GM21723 (cell line): ENCODE measurements around the gene LTF.
"Not testable (repeated sequence)": the region's sequence is repeated elsewhere in the genome, so short reads cannot be mapped to it uniquely, and the experiment has no call there.

Source experiments
- ATAC-seq: cut with Tn5 transposase; IDR thresholded peaks from one replicate; pipeline ENCODE4 v1.9.1; 2021; ENCODE audit warnings: mild to moderate bottlenecking, moderate library complexity; ENCODE audit not compliant: unreplicated experiment

LTF gene

GRCh38 chr3:46447228-46447985 lies 17.3 kb downstream of the LTF start:
- ATAC-seq: no peak

DNA sequence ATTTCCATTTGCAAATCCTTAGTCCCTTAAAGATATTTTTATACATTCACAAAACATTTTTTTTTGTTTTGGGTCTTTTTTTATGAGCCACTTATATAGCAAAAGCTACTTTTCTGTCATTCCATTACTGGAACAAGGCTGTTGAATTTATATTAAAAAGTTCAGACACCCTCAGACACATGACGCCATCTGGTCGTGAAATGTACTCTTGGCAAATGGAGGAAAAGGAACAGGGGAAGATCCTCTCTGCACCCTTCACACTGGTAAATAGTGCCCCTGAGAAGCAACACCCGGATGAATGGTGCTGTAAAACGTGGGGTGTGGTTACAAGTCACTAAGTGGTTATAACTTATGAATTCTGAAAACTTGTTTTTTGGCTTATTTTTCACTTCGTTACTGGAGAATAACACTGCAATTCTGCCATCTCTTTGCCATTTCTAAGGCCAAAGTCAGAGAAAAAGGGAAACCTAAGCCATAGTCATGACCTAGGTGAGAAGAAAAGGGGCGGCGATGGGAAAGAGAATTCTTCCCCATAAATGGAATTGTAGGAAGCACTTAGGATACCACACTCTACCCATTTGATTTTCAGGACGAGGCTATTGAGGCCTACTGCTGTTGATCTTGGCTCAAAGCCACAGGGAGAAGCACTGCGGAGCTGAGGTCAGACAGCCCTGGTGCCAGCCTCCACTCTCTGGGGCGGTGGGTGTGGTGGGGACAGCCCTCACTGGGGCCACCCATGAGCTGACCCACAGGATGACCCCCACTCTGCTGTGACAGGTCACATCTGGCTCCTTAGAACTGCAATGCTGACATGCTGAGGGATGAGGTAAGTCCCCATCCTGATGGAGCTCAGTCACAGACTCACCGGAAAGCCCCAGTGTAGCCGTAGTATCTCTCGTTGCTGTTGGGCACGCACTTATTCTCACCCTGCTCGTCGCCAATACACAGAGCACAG lies 21.9 kb downstream of the LTF start:
- no peak for ATAC-seq

GRCh38 chr3:46440531-46441294 lies 24.0 kb downstream of the LTF start:
- ATAC-seq: peak; percentile 73

- ATAC-seq: no peak
Observed at GRCh38 chr3:46438831-46439230, 25.9 kb downstream of the LTF start.

GRCh38 chr3:46435081-46435726 lies 29.5 kb downstream of the LTF start:
- no peak for ATAC-seq

DNA sequence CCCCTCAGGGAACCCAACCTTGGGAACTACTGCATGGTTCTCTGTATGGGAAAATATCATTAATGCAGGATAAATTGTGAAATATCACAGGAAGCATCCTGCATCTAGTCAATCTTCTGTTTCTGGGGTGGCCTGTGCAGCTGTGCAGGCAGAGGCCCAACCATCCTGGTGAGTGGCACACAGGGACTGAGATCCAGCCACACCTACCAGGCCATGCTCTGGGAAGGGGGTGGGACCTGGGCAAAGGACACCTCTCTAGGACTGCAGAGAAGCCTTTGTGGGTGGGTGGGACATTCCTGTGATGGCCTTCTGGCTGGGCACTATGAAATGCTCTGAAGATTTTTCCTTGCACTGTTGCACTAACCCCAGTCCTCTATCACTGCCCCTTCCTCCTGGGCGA lies 30.9 kb downstream of the LTF start:
- ATAC-seq: no peak

DNA sequence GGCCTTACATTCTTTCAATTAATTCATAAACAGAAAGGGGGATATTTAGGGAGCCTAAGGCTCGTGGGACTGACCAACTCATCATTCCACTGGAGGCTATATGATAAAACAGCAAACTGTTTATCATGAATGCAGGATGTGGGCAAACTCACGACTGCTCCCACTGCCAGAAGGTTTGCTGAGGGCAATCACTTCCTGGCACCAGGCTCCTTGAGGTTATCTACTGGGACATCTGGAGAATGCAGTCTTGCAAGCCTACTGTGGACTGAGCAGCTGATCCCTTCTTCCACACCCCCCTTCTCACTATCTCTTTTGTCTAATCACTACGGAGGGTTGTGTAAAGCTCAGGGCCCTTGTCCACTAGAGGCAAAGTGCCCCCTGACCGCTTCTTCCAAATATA lies 31.6 kb downstream of the LTF start:
- ATAC-seq: not testable (repeated sequence)

DNA sequence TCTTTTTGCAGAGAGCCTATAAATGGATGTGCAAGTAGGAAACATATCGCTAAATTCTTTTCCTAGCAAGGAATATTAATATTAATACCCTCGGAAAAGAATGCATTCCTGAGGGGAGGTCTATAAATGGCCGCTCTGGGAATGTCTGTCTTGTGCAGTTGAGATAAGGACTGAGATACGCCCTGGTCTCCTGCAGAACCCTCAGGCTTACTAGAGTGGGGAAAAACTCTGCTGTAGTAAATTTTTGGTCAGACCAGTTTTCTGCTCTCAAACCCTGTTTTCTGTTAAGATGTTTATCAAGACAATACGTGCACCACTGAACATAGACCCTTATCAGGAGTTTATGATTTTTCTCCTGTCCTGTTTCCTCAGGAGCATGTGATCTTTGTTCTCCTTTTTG lies 32.8 kb downstream of the LTF start:
- ATAC-seq: not testable (repeated sequence)

- not testable (repeated sequence) for ATAC-seq
Observed at GRCh38 chr3:46430879-46431278, 33.8 kb downstream of the LTF start.

DNA sequence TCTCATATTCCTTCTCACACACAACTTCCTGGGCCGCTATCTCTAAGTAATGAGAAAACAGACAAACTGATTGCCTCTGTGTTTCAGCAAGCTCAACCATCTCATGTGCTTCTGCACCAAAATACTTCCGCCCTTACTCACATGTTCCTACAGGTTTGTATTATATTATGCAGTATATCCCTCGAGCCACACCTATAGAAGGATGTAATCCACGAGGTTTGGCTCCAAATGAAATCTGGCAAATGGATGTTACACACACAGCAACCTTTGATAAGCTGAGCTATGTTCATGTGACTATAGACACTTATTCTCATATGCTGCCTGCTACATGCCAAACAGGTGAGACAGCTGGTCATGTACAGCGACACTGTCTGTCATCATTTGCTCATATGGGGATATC lies 35.0 kb downstream of the LTF start:
- no peak for ATAC-seq

DNA sequence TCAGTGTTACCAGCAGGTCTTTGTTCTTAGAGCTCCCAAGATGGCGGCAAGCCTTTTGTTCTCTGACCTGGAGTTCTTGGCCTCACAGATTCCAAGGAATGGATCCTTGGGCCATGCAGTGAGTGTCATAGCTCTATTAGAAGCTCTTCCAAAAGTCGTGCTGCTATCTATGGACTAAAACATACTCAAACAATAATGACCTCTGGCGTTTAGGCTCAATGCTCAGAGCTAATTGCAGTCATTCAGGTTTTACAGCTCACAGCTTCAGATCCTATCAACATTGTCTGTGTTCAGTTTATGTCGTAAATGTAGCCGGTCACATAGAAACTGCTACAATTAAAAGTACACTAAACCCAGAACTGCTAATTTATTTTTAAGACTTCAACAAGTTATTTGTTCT lies 35.5 kb downstream of the LTF start:
- no peak for ATAC-seq

DNA sequence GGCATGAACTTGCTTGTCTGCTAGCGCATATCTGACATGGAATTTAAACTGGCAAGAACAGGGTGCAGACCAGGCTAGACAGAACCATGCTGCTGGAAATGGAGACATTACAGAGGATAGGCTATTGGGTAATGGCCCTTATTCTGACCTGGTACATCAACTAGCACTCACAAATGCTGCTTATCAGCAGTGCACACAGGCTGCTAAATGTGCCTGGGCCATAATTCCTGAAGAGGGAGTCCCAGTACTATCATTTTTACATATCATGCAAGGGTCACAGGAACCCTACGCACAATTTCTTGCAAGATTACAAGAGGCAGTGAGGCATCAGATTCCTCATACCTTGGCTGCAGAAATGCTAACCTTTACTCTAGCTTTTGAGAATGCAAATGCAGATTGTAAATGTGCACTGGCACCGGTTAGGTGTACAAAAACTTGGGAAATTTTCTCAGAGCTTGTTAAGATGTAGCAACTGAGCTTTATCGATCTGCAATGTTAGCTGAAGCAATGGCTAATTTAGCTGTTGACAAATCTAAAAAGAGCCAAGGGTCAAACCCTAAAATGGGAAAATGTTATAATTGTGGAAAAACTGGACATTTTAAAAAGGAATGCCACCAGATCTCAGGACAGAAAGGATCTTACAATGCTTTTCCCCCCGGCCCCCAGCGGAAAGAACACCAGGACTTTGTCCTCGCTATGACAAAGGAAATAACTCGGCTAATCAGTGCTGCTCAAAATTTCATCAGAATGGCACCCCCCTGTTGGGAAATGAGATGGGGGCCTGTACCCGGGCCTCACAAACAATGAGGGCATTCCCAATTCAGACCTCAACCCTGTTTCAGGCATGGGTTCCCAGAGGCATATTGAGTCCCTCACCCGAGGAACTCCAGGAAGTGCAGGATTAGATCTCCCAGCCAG lies 36.5 kb downstream of the LTF start:
- no peak for ATAC-seq

DNA sequence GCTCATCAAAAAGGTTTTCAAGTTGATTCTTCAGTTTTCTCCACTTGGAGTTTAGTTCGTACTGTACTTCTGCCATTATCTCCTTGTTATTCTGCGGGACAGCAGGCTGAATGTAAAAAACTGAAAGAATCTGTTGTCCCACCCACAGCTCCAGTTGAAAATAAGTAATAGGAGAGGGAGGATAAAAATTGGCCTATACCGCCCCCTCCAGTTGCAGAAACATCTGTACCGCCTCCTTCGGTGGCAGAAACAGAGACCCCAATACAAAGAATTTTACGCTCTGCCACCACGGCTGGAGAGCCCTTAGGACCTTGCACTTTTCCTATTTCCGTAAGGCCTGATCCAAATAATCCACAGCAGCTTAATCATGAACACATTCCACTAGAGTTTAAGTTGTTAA lies 37.3 kb downstream of the LTF start:
- ATAC-seq: not testable (repeated sequence)

DNA sequence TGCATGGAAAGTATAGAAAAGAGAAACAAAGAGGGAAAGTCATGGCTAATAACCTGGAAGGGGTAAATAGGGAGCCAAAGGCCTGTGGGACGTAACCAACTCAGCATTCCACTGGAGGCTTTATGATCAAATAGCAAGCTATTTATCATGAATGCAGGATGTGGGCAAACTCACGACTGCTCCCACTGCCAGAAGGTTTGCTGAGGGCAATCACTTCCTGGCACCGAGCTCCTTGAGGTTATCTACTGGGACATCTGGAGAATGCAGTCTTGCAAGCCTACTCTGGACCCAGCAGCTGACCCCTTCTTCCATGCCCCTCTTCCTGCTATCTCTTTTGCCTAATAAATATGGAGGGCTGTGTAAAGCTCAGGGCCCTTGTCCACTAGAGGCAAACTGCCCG lies 38.2 kb downstream of the LTF start:
- ATAC-seq: not testable (repeated sequence)

DNA sequence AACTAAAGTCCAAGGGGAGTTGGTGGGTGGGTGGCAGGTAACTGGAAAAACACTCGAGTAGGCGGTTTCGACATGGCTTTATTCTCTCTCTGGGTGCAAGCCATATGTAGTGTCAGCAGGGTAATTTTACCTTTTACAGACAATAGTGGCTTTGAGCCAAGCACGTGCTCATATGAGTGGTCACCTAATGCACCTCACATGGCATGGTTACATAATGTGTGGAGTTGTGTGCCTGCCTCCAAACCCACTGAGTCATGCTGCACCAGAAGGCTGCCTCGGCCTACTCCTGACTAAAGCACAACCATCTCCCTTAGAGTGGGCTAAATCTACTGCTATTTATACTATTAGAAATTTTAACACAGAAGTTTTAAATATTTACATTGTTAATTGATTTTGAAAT lies 41.1 kb downstream of the LTF start:
- ATAC-seq: no peak

DNA sequence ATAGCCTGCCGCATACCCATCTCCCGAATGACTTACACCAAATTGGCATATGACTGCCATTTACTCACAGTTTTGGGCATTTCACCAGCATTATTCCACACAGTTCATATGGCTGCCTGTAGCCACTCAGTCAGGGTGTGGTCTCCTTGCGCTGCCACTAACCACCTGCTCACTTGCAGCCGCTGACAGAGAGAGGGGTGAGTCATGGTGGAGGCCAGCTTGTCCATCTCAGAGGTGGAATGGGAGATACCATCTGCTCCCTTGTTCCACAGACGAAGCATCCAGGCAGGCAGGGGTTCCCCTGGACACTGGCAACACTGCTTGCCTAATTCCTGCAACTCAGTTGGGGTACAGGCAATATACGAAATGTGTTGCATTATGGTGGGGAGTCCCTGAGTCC lies 42.1 kb downstream of the LTF start:
- ATAC-seq: no peak

DNA sequence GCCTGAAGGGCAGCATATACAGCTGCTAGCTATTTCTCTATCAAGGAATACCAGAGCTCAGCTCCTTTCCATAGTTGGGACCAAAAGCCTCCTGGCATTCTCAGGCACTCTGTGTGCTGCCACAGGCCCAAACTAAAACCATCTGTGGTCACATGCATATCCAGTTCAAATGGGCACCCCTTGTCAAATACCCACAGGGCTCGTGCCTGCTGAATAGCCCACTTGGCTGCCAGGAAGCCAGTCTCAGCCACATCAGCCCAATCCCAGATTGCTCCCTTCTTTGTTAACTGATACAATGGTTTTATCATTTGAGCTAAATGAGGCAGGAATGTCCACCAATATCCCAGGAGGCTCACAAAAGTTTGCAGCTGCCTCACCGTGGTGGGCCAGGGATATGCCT lies 43.8 kb downstream of the LTF start:
- no peak for ATAC-seq

DNA sequence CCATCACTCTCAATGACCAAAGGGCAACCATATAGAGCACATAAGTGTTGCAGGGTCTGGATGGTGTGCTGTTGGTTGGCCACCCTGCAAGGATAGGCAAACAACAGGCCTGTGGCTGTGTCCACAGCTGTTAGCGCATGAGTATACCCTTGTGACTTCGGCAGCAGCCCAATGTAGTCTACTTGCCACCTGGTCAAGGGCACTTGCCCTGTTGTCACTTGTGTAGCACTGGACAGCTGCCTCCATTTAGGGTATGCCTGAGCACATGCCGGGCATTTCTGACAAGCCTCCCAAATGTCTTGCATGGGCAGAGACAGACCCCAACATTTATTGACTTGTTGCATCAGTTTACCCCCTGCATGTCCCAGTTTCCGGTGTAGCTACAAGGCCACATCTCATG lies 44.9 kb downstream of the LTF start:
- no peak for ATAC-seq

DNA sequence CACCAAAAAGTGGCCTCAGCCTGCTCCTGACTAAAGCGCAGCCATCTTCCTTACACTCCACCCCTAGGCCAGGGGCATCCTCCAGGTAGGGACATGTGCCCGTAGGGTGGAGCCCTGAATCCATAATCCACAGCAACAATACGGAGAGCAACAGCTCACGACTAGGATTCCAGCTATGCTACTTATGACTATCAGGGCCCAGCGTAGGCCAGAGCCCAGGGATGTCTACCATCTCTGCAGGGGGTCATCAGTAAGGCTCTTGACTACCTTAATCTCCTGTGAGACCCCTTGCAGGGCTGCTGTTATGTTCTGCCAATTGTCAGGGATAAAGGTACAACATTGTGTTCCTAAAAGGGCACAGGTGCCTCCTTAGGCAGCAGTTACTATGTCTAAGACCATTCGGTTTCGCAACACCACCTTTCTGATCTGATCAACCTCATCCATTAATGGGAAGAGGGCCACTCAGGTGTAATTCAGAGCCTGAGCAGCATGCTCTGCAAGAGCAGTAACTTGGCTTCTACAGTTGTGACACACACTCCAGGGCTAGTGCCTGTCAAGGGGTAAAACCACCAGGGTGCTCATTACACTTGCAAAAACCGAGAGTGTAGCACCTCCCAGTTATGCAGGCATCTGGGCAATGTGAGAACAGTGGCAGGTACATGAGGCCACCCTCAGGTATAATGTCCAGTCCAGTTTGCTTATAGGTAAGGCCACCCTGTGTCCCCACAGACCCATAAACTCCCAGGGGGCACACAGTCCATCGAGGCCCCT lies 46.7 kb downstream of the LTF start:
- no peak for ATAC-seq
